Pancreas (tissue), 10 donors: Measurements from ENCODE around the gene SH3GLB1. TPM values are rescaled to one million over a fixed set of nuclear protein-coding genes. Genes with fewer than 3 reads are reported as not detected.
A peak's percentile ranks its signal among the peaks of the same experiment; 100 is the strongest.

Source experiments
- ATAC-seq, 4 donors: fragments of 200-7000 bp; cut with Tn5 transposase; one replicate each; pipeline versions ENCODE4 v1.8.0 to v1.9.1; 2020; ENCODE audit warnings: mild to moderate bottlenecking in 4 of 4, moderate library complexity in 4 of 4
- DNase-seq, 6 donors: peaks; one replicate each; pipeline ENCODE4 v3.0.0-alpha.2; 2020
- FAIRE-seq: peaks from 2 replicates; lab custom pipeline; 2012; peaks lifted over from hg19 to GRCh38; lab: Jason Lieb, UNC
- H3K27ac ChIP-seq, 4 donors: fragments of 200-600 bp; sonication (generic); 1 replicate in 3 of 4; 2 replicates in 1 of 4; pipeline versions ENCODE4 v1.5.0 to v1.8.0; 2020
- H3K27me3 ChIP-seq, 4 donors: fragments of 200-600 bp; one replicate each; pipeline ENCODE4 v1.8.0; 2021
- H3K36me3 ChIP-seq, 3 donors: fragments of 200-600 bp; sonication (generic) in 1 of 3; one replicate each; pipeline versions ENCODE4 v1.5.0 to v1.8.0; 2020 to 2021
- H3K4me1 ChIP-seq, 3 donors: fragments of 200-600 bp; one replicate each; pipeline ENCODE4 v1.8.0; 2021
- H3K4me3 ChIP-seq, 4 donors: fragments of 200-600 bp; sonication (generic) in 2 of 4; one replicate each; pipeline versions ENCODE4 v1.5.0 to v1.8.0; 2020 to 2021
- H3K9me3 ChIP-seq, 4 donors: fragments of 200-600 bp; one replicate each; pipeline ENCODE4 v1.8.0; 2021
- CTCF ChIP-seq, 4 donors: fragments of 200-600 bp; sonication (generic) in 3 of 4; IDR thresholded peaks; one replicate each; pipeline versions ENCODE4 v1.5.0 to v1.8.0; 2021; ENCODE audit warnings: antibody characterized with exemption in 4 of 4
- WGBS, 2 donors: extraction: QIAGEN DNeasy Blood & Tissue Kit; methylation state at CpG; one replicate each; pipeline ENCODE4 v1.1.7; 2013; 5-methylcytosine and 5-hydroxymethylcytosine counted together
- intact Hi-C, 3 donors: fragments of 100-400 bp; cut with DNase I; formaldehyde crosslinking; loops; one replicate each; pipeline versions ENCODE4 v1.11.1 to v1.14.2; 2022
- polyA plus RNA-seq, 2 donors: library from polyadenylated mRNA; stranded (reverse); fragments of 200-250 nt; gene quantifications; one replicate each; pipeline ENCODE4 v1.2.3, GENCODE V29; 2013
- total RNA-seq, 6 donors: library from RNA; stranded (reverse); fragmentation: NEBNext Ultra II Directional in 4 of 6; extraction: Animal tissue kit (Norgen Biotek cat#: 25700) in 4 of 6; gene quantifications; one replicate each; pipeline versions ENCODE4 v1.2.1 to v1.2.4, GENCODE V29; 2021 to 2023
- donor health status: healthy with polysubstance abuse.
- donor health status: DM: no; HTN: no; CAD: no; lungs with moderate emphysema.
- donor health status: DM: no; HTN: no; CAD: no.
- donor health status: control.
- donor health status: control.
- donor health status: Bipolar disorder and iron deficiency.
- donor health status: DM: yes; HTN: yes; CAD: no.
- donor health status: DM: no; HTN: no; CAD: no.
- donor health status: DM: no; HTN: no; CAD: no.
- donor health status: DM: yes; HTN: yes; CAD: no.

The SH3GLB1 gene
- total and polyA plus RNA-seq, 8 donors = 15.3 to 48.3 (median 41.0) TPM

GRCh38 chr1:86773341-86774288 is 69.2 kb downstream of the SH3GLB1 start:
- Histone ChIP-seq H3K9me3 (no peaks in the 10 kb centered on the region), H3K27me3 (no peaks in the 10 kb centered on the region), H3K4me3 (no peak overlapping the region), H3K27ac (peak overlapping the region in 2 of 4 donors; percentile 64 to 66), H3K4me1 (peaks cover 2 to 25% (median 5%) of the 10 kb centered on the region in 3 donors), H3K36me3 (no peaks in the 10 kb centered on the region)
- intact Hi-C loops = no loop called here
- FAIRE-seq = no peak
- no peak for DNase-seq
- no peak for TF ChIP-seq CTCF (IDR thresholded peaks at IDR 0.05)
- 53 to 55% methylated on average over 5 of the region's 5 CpGs for WGBS, 2 donors
- ATAC-seq = peak in 3 of 4 donors; percentile 18 to 30 (median 21)

GRCh38 chr1:86774305-86775295 is 70.2 kb downstream of the SH3GLB1 start:
- intact Hi-C loops = no loop called here
- H3K9me3 ChIP-seq = no peaks in the 10 kb centered on the region
- H3K27ac ChIP-seq = peak overlapping the region in 2 of 4 donors; percentile 64 to 66
- H3K4me3 ChIP-seq = no peak overlapping the region
- H3K27me3 ChIP-seq = no peaks in the 10 kb centered on the region
- DNase-seq (peak in 4 of 6 donors; percentile 25 to 66 (median 41)), FAIRE-seq (no peak), ATAC-seq (peak; percentile 78 to 92 (median 86))
- TF ChIP-seq CTCF (IDR thresholded peaks at IDR 0.05) = no peak
- H3K36me3 ChIP-seq = no peaks in the 10 kb centered on the region
- 18 to 19% methylated on average over 11 of the region's 11 CpGs for WGBS, 2 donors
- H3K4me1 ChIP-seq = peaks cover 2 to 25% (median 5%) of the 10 kb centered on the region in 3 donors

- ATAC-seq = no peak
- Histone ChIP-seq H3K36me3 (no peaks in the 10 kb centered on the region), H3K27ac (peak overlapping the region in 1 of 4 donors; percentile 66), H3K4me1 (peaks cover 2 to 25% (median 5%) of the 10 kb centered on the region in 3 donors), H3K4me3 (no peak overlapping the region), H3K27me3 (no peaks in the 10 kb centered on the region), H3K9me3 (no peaks in the 10 kb centered on the region)
- no peak for FAIRE-seq
- no peak for DNase-seq
- 43 to 50% methylated on average over 1 of the region's 1 CpG for WGBS, 2 donors
- intact Hi-C loops = no loop called here
- TF ChIP-seq CTCF (IDR thresholded peaks at IDR 0.05) = no peak
Measured at GRCh38 chr1:86775395-86775794, 71.0 kb downstream of the SH3GLB1 start.

- H3K27ac ChIP-seq = no peak overlapping the region
- peaks cover 2 to 25% (median 5%) of the 10 kb centered on the region in 3 donors for H3K4me1 ChIP-seq
- no peak for TF ChIP-seq CTCF (IDR thresholded peaks at IDR 0.05)
- no peaks in the 10 kb centered on the region for H3K27me3 ChIP-seq
- WGBS, 2 donors = 85 to 86% methylated on average over 2 of the region's 2 CpGs
- intact Hi-C loops = no loop called here
- no peak overlapping the region for H3K4me3 ChIP-seq
- no peak for DNase-seq
- no peaks in the 10 kb centered on the region for H3K9me3 ChIP-seq
- ATAC-seq = no peak
- H3K36me3 ChIP-seq = no peaks in the 10 kb centered on the region
- no peak for FAIRE-seq
Measured at GRCh38 chr1:86776108-86776507, 71.7 kb downstream of the SH3GLB1 start.
